Activated T-cell treated with anti-CD3 and anti-CD28 coated beads for 1 hour (primary cell): ENCODE measurements around the gene PDCD5.
"Not testable (repeated sequence)": the region's sequence is repeated elsewhere in the genome, so short reads cannot be mapped to it uniquely, and the experiment has no call there.

Source experiments
- DNase-seq: peaks from one replicate; pipeline ENCODE4 v3.0.0-alpha.2; 2020; ENCODE audit warnings: low read depth

The PDCD5 gene, protein sequence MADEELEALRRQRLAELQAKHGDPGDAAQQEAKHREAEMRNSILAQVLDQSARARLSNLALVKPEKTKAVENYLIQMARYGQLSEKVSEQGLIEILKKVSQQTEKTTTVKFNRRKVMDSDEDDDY

DNA sequence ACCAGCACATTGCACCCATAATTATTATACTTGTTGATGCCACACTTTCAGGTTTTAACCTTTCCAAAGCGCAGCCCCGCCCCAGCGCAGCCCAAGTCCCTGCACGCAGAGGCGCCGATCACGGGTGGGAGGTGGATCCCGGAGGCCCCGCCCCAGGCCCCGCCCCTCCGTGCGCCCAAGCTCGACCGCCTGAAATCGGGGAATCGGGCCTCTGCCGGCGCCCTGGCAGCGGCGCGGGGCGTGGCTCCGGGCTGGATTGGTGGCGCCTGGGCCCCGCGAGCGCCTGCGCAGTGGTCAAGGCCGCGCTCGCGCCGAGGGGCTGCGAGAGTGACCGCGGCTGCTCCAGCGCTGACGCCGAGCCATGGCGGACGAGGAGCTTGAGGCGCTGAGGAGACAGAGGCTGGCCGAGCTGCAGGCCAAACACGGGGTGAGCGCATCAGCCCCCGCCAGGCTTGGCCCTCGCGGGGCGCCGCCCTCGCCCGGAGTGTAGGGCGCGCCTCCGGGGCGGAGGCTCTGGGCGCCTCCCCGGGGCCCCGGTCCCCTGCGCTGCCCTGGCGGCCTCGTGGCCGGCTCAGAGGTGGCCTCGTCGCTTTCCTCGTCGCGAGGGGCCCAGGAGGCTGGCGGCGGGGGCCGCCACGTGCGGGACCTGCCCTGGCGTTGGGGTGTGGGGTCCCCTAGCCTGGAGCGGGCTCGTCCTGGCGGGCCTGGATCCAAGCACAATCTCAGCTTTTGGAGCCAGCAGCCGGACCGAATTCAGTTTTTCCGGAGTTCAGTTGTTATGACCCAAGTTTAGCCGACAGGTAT, at the start of gene PDCD5:
Gene PDCD5, plus strand, starts transcription at position 290 of the 804 bp plus-strand sequence. Its CDS starts 72 bp downstream, at position 362.
- peak; percentile 96 for DNase-seq

DNA sequence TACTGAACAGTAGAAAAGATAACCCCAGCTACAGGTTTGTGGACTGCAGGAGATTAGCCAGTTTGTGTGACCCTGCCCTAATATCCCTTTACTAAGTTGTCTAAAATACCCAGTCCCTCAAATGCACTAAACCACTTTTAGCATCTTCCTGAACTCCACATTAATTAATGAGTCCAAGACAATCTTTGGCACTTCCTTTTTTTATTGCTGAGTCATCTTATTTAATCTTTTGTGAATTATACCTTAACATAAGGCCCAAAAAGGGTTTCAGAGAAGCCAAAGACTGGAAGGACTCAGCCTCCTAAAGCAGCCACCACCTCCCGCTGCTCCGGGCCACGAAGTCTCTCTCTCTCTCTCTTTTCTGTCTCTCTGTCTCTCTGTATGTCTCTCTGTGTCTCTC, 48.8 kb upstream of the PDCD5 start:
- DNase-seq: no peak

DNA sequence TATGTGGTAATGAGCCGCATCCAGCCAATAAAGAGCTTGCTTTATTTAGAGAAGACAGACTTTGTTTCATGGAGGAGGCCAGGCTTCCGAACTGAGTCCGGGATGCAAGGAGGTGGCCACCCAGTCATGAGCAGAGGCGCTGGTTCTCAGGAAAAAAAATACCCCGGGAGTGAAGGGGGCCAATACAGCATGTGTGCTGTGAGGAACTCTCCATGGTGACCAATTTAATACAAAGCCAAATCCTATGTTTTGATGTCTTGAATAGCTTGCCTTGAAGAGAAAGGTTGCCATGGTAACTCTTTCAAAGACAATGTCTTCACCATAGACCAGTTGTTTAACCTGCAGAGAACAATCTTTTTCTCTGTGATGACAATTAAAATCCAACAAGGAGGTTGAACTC, 43.4 kb upstream of the PDCD5 start:
- no peak for DNase-seq

DNA sequence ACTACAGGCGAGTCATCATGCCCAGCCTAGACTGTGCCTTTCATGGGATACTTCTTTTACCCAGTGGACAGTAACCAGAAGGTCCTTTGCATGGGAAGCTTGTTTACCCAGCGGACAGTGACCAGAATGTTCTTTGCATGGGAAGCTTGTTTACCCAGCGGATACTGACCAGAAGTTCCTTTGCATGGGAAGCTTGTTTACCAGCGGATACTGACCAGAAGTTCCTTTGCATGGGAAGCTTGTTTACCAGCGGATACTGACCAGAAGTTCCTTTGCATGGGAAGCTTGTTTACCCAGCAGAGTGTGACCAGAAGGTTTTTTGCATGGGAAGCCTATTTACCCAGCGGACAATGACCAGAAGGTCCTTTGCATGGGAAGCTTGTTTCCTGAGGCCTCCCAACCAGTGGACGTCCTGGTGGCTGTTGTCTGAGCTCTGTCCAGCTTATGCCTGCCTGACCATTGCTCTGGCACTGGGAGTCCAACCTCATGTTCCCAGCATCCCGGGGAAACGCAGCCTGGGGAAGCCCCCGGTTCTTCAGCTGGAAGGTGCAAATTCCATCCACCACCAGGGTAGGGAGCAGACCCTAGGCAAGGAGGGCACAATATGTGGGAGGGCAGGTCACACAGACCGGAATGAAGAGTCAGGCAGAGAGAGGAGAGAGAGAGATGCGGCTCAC, 41.6 kb upstream of the PDCD5 start:
- DNase-seq: no peak

DNA sequence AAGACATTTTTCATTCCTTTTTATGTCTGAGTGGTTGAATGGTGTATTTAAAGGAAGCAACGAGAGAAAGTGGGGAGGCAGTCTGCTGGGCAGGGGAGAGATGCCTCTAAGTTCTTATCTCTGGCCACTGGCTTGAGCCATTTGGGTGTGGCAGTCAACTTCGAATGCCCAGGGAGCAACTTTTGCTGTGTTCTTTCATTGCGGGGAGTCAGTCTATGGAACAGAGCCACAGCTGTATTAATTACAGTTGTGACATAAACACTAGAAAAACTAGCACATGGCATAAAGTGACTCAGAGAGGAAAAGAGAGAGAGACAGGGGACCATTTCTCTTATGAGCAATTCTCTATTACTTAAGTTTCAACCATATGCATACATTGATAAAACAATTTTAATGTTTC, 40.4 kb upstream of the PDCD5 start:
- no peak for DNase-seq

DNA sequence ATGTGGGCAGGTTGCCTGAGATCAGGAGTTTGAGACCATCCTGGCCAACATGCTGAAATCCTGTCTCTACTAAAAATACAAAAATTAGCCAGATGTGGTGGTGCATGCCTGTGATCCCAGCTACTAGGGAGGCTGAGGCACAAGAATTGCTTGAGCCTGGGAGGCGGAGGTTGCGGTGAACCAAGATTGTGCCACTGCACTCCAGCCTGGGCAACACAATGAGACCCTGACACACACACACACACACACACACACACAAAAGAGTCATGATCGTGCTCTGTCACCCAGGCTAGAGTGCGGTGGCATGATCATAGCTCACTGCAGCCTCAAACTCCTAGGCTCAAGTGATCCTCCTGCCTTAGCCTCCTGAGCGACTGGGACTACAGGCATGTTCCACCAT, 39.6 kb upstream of the PDCD5 start:
- not testable (repeated sequence) for DNase-seq

DNA sequence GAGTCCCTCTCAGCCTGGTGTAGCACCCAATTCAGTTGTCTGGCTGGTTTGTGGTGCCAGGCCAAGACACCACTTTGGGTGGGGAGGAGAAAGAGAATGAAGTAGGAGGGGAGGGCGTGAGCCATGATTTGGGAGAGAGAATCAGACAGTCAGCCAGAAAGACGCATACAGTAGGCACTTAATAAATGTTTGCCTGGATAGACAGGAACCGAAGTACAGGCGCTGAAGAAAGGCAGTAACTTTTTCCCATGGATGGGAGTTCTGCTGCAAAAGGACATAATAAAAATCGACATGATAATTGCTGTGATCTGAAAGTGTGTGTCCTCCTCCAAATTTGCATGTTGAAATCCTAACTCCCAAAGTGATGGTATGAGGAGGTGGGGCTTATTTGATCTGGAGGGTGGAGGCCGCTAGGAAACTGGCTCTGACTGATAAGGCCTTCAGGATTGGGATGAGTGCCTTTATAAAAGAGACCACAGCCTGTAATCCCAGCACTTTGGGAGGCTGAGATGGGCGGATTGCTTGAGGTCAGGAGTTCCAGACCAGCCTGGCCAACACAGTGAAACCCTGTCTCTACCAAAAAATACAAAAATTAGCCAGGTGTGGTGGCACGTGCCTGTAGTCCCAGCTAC, 38.4 kb upstream of the PDCD5 start:
- DNase-seq: no peak

DNA sequence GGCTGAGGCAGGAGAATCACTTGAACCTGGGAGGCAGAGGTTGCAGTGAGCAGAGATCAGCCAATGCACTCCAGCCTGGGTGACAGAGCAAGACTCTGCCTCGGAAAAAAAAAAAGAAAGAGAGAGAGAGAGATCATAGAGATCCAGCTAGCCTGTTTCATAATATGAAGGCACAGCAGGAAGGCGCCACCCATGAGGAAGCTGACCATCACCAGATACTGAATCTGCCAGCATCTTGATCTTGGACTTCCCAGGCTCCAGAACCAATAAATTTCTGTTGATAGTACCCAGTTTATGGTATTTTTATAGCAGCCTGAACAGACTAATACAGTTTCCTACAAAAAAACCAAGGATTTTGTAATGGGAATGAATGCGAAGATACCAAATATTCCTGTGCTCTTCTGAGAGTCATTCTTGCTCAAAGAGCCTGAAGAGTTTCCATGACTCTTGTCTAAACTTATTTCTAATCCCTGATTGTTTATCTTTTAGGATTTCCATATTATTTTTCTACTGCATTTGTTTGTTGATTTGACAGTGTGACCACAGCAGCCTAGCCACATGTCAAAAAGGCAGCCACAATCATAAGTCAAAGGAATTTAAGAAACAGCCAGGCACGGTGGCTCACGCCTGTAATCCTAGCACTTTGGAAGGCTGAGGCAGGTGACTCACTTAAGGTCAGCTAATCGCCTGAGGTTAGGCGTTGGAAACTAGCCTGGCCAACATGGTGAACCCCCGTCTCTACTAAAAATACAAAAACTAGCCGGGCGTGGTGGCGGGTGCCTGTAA, 37.7 kb upstream of the PDCD5 start:
- DNase-seq: no peak

DNA sequence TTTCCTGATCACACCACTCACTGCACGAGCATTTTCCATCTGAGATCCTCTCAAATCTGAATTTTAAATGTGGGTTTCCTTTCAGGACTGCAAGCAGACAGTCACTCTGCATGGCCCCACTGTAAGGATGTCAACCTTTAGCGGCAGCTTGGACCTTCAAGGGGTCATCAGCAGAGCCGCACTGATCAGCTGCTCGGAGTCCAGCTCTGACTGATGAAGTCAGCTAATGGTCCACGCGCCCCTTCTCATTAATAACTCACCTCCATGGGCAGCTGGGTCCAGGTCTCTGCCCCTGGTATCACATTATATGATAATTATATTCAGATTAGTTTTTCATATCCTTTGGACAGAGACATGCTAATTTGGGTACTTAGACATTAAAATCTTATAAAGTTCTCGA, 36.1 kb upstream of the PDCD5 start:
- no peak for DNase-seq

DNA sequence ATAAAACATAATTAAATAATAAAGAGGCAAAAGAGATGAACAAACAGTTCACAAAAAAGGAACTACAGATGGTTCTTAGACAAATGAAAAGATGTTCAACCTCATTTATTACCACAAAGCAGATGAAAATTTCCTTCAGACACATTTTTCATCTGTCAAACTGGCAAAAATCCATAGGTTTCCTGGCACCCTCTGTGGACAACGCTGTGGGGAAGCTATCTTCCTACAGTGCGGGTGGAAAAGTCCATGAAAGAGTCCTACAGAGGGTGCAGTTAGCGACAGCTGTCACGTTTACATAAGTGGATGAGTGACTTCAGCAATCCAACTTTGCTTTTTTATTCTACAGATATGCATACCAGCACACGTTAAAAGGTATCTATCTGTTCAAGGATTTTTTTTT, 30.3 kb upstream of the PDCD5 start:
- DNase-seq: no peak

DNA sequence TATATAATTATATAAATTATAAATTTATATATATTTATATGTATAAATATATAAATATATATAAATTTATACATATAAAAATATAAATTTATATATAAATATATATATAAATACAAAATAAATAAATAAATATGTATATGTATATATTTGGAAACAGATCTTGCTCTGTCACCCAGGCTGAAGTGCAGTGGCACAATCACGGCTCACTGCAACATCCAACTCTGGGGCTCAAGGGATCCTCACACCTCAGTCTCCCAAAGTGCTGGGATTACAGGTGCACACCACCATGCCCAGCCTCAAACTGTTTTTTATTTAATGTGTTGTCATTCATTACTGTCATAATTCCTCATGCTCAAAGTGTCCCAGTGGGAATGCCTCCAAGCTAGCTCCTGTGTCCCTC, 25.2 kb upstream of the PDCD5 start:
- DNase-seq: no peak

DNA sequence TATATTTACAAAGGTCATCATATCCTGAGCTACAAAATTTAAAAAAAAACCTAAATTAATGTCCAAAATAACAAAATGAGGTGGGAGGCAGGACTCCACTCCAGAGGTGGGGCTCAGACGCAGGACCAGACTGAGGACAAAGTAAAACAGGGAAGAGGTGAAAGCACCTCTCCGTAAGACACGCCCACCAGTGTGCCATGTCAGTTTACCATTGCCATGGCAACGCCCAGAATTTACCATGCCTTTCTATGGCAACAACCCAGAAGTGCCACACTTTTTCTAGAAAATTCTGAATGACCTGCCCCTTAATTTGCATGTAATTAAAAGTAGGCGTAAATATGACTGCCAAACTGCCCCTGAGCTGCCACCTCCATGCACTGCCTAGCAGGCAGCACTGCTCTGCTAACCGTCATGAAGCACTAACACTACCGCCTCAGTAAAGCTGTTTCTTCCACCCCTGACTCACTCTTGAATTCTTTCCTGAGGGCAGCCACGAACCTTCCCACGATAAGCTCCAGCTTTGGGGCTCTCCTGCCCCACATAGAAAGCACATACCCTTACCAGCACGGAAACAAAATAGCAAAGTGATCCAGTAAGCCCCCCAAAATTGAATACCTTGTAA, 22.3 kb upstream of the PDCD5 start:
- no peak for DNase-seq

DNA sequence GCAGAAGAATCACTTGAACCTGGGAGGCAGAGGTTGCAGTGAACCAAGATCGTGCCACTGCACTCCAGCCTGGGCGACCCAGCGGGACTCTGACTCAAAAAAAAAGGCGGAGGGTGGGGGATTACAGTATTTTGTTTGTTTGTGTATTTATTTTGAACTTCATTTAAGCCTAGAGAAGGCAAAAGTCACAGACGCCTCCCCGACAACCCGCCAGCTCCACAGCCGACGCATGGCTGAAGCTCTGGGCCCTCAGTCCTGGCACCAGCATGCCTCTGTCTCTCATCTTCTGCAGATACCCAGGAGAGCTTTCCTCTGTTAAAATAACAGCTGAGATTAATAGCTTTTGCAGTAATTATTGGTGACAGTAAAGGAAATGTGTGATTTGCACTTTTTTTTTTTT, 17.2 kb upstream of the PDCD5 start:
- no peak for DNase-seq

DNA sequence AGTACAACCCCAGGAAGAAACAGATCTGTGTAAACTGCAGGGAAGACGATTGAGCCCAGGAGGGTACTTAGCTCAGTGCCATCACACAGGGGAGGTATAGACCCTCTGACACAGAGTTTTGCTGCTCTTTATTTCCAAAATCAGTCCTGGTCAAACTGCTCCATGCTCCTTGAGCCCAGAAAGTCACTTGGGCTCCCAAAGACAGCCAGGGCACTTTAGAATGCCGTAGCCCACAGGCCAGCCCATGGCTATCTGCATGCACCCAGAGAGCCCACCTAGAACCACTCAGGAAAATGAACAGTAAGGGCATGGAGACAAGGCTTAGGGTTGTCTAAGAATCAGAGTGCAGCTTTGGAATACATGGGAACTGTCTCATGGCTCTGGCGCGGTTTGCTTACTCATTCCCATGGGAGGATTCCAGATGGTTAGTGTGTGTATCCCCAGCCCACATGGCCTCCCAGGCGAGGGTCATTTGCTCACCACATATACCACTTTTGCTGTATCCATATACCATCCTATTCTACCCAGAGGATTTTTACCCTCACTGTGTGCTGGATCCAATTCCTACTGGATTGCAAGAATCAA, 14.7 kb upstream of the PDCD5 start:
- DNase-seq: no peak

DNA sequence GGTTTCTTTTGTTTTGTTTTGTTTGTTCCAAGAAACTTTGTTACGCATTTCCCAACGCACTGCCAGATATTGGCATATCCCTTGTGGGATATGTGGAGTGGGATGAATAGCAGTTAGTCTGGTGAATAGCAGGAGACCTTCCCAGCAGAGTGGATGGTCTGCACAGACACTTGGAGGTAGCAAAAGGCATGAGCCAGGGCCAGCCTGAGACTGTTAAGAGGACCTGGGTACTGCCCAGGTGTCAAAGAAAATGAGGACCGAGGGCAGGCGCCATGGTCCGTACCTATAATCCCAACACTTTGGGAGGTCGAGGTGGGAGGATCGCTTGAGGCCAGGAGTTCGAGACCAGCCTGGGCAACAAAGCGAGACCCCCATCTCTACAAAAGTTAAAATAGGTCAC, 13.5 kb upstream of the PDCD5 start:
- DNase-seq: no peak

DNA sequence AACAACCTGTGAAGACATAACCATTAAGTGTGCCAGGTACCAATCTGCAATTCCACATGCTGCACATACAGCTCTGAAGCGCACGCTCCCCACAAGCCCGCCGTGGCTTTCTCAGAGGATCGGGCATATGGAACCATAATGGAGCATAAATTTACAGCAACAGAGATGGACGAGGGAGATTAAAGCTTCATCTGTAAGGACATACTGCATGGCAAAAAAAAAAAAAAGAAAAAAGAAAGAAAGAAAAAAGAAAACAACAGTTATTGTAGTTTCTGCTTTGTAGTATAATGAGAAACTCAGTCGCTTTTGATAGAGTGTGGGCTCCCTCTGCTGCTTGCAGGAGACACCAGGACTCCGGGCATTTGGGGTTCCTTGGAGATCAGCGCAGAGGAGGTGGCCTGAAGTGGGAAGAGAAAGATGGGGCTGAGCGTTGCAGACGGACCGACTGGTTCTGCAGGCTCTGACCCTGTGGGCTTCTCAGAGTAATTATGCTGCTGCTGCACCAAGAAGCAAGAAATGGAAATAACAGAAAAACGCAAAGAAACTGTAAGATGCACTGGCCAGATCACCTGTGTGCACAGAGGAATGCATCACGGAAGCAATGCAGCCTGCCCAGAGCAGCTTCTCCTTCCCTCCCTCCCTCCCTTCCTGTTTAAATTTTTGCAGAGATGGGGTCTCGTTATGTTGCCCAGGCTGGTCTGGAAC, 10.8 kb upstream of the PDCD5 start:
- DNase-seq: peak; percentile 36

DNA sequence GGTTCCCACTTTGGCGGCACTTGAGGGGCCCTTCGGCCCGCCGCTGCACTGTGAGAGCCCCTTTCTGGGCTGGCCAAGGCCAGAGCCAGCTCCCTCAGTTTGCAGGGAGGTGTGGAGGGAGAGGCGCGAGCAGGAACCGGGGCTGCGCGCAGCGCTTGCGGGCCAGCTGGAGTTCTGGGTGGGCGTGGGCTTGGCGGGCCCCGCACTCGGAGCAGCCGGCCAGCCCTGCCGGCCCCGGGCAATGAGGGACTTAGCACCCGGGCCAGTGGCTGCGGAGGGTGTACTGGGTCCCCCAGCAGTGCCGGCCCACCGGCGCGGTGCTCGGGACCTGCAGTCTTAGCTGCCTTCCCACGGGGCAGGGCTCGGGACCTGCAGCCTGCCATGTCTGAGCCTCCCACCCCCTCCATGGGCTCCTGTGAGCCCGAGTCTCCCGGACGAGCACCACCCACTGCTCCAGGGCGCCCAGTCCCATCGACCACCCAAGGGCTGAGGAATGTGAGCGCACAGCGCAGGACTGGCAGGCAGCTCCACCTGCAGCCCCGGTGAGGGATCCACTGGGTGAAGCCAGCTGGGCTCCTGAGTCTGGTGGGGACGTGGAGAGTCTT, 9.4 kb upstream of the PDCD5 start:
- not testable (repeated sequence) for DNase-seq

DNA sequence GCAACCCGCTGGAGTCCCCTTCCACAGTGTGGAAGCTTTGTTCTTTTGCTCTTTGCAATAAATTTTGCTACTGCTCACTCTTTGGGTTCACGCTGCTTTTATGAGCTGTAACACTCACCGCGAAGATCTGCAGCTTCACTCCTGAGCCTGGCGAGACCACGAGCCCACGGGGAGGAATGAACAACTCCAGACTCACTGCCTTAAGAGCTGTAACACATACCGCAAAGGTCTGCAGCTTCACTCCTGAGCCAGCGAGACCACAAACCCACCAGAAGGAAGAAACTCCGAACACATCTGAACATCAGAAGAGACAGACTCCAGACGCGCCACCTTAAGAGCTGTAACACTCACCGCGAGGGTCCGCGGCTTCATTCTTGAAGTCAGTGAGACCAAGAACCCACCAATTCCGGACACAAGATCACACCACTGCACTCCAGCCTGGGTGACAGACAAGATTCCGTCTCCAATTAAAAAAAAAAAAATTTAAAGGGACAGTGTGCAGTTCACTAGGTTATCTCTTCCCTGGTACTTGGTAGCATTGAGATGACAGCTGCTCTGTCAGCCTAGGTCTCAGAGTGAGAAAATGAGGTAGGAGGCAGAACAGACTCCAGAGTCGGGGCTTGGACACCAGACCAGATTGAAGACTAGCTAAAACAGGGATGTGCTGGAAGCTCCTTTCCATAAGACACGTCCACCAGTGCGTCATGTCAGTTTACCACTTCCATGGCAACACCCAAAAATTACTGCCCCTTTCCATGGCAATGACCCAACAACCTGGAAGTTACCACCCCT, 8.1 kb upstream of the PDCD5 start:
- DNase-seq: not testable (repeated sequence)

DNA sequence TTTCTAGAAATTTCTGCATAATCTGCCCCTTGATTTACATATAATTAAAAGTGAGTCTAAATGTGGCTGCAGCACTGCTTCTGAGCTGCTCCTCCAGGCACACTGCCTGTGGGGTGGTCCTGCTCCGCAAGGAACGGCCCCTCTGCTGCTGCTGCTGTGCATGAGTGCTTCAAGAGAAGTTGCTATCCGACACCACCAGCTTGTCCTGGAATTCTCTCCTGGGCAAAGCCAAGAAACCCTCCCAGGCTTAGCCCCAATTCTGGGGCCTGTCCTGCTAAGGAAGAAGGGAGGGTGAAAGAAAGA, 7.5 kb upstream of the PDCD5 start:
- DNase-seq: no peak

DNA sequence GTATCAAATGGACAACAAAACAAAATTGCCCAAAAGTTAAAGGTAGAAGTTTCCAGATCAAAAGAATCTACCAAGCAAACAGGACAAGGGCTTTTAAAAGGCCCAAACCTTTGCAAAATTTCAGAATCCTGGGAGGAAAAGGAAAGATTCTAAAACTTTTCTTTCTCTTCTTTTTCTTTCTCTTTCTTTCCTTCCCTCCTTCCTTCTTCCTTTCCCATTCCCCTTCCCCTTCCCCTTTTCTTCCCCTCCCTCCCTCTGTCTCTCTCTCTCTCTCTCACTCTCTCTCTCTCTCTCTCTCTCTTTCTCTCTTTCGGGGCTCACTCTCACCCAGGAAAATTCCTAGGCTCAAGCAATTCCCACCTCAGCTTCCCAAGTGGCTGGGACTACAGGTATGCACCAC, 4.2 kb upstream of the PDCD5 start:
- DNase-seq: no peak
